Muscle of back (tissue), 11 donors: ENCODE data around the gene SUN5. TPM values are rescaled to one million over a fixed set of nuclear protein-coding genes. Genes with fewer than 3 reads are reported as not detected.
A peak's percentile ranks its signal among the peaks of the same experiment; 100 is the strongest.
"Not testable (repeated sequence)": the region's sequence is repeated elsewhere in the genome, so short reads cannot be mapped to it uniquely, and the experiment has no call there.

Experiments
- DNase-seq, 3 donors: peaks; one replicate each; pipeline versions ENCODE4 v3.0.0 to v3.0.0-alpha.2; 2013
- polyA plus RNA-seq, 10 donors: library from polyadenylated mRNA; unstranded; fragments of 120-200 nt; gene quantifications; one replicate each; pipeline ENCODE4 v1.2.1, GENCODE V29; 2013; ENCODE audit not compliant: insufficient read length in 10 of 10

Gene SUN5
- polyA plus RNA-seq, 10 donors = not detected

- no peak for DNase-seq
These were observed 39.1 kb downstream of the SUN5 start for GRCh38 chr20:32965115-32965514.

- no peak for DNase-seq
These were observed 39.7 kb downstream of the SUN5 start for GRCh38 chr20:32964575-32964974.

GRCh38 chr20:32963176-32963575 is 41.1 kb downstream of the SUN5 start:
- no peak for DNase-seq

GRCh38 chr20:32962646-32963045 is 41.6 kb downstream of the SUN5 start:
- not testable (repeated sequence) for DNase-seq

GRCh38 chr20:32962053-32962452 is 42.2 kb downstream of the SUN5 start:
- DNase-seq = no peak

- no peak for DNase-seq
These were observed 43.1 kb downstream of the SUN5 start for GRCh38 chr20:32960849-32961731.

- DNase-seq = no peak
These were observed 44.1 kb downstream of the SUN5 start for GRCh38 chr20:32960222-32960518.

- DNase-seq = no peak
These were observed 44.6 kb downstream of the SUN5 start for GRCh38 chr20:32959351-32960221.

GRCh38 chr20:32958574-32958973 is 45.7 kb downstream of the SUN5 start:
- no peak for DNase-seq

- no peak for DNase-seq
These were observed 46.8 kb downstream of the SUN5 start for GRCh38 chr20:32957459-32957858.

- not testable (repeated sequence) for DNase-seq
These were observed 53.7 kb downstream of the SUN5 start for GRCh38 chr20:32950539-32950938.

GRCh38 chr20:32946629-32947028 is 57.6 kb downstream of the SUN5 start:
- DNase-seq = no peak

GRCh38 chr20:32945710-32946221 is 58.5 kb downstream of the SUN5 start:
- peak in 2 of 3 donors; percentile 1 to 19 for DNase-seq

- no peak for DNase-seq
These were observed 60.7 kb downstream of the SUN5 start for GRCh38 chr20:32943490-32944052.

GRCh38 chr20:32941155-32941885 is 62.9 kb downstream of the SUN5 start:
- DNase-seq = no peak

GRCh38 chr20:32934580-32934979 is 69.7 kb downstream of the SUN5 start:
- DNase-seq = no peak

Other genes with a start within 250 kb of the SUN5 start
- gene DNMT3B, start 242.0 kb downstream of the SUN5 start, polyA plus RNA-seq = 1 to 10 TPM; 2.8 to 4.9 (median 3.7) TPM
- 100 to 1,000 TPM; 116 to 176 (median 131) TPM for gene MAPRE1, start 184.5 kb downstream of the SUN5 start, polyA plus RNA-seq
- gene EFCAB8, start 145.5 kb downstream of the SUN5 start, polyA plus RNA-seq = under 1 TPM in 8 of 10 donors, not detected in 2; 0.08 to 0.30 (median 0.14) TPM
- gene BPIFB2, start 3.3 kb upstream of the SUN5 start, polyA plus RNA-seq = not detected
- not detected for gene BPIFB6, start 27.2 kb upstream of the SUN5 start, polyA plus RNA-seq
- gene BPIFB3, start 49.5 kb upstream of the SUN5 start, polyA plus RNA-seq = not detected
- under 1 TPM in 3 of 10 donors, not detected in 7; 0.19 to 0.30 (median 0.29) TPM for gene BPIFB4, start 75.2 kb upstream of the SUN5 start, polyA plus RNA-seq
- not detected for gene BPIFA2, start 163.7 kb upstream of the SUN5 start, polyA plus RNA-seq
- gene BPIFA3, start 212.9 kb upstream of the SUN5 start, polyA plus RNA-seq = not detected
- gene BPIFA1, start 231.6 kb upstream of the SUN5 start, polyA plus RNA-seq = under 1 TPM in 1 of 10 donors, not detected in 9; 0.18 TPM